Stimulated activated CD8-positive, alpha-beta memory T cell treated with anti-CD3 and anti-CD28 coated beads, Interleukin-2, amount 100 ng/mL, for 48 hours (primary cell): ENCODE results near the gene SCN2A.

Experiments
- DNase-seq, 2 donors: peaks; one replicate each; pipeline ENCODE4 v3.0.0-alpha.2; 2020; ENCODE audit warnings: low read depth in 2 of 2

Gene SCN2A

DNA sequence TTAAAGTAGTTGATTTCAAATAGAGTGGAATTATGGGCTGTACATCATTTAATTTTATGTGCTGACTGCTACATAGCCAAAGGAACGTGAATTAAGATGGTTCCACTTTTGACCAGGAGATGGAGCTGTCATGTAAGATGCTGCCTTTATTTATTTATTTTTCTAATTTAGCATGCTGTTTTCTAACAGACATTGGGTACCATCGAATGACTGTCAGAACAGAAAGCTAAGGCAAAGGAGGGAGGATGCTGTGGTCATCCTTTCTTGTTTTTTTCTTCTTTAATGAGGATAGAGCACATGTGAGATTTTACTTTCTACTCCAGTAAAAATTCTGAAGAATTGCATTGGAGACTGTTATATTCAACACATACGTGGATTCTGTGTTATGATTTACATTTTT lies at the start of gene SCN2A:
TSS of gene SCN2A (plus strand) at position 185 of the 400 bp plus-strand sequence. CDS start 56,410 bp downstream, outside the sequence.
- no peak for DNase-seq

DNA sequence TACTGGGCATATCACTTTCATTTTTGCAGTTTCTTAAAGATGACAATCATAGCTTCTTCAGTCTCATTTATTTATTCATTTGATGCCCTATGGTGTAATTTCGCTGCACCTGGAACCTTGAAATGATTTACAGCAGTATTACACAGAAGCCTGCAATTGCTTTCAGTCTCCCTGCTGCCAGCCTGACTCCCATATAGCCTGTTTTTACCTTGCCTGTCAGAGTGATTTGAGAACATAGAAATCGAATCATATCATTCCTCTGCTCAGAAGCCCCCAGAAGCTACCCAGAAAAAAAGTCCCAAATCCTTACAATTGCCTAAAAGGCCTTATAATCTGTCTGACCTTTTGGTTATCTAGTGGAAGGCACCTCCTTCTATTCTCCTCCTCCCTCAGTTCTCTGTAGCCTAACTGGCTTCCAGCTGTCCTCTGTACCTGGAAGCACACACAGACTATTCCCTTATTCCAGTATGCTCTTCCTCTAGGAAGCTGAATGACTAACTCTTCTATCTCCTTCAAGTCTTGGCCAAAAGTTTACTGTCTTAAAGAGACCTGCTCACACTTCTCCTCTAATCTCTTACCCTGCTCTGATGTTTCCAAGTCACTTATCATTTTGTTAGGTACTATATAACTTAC lies 48.0 kb upstream of the SCN2A start:
- DNase-seq = no peak

DNA sequence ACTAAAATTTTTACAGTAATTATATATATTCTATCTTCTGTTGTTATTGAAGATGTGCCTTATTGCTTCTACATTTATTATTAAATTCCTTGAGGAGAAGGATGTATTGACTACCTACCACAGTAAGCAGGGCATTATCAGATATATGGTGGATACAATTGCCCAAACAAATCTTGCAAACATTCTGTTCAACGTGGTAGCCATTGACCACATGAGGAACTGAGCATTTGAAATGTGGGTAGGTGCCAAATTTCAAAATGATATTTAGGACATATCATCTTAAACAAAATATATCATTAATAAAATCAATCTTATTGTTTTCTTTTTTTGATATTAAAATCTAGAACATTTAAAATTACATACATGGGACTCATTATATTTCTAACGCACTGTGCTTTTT lies 46.5 kb upstream of the SCN2A start:
- no peak for DNase-seq

DNA sequence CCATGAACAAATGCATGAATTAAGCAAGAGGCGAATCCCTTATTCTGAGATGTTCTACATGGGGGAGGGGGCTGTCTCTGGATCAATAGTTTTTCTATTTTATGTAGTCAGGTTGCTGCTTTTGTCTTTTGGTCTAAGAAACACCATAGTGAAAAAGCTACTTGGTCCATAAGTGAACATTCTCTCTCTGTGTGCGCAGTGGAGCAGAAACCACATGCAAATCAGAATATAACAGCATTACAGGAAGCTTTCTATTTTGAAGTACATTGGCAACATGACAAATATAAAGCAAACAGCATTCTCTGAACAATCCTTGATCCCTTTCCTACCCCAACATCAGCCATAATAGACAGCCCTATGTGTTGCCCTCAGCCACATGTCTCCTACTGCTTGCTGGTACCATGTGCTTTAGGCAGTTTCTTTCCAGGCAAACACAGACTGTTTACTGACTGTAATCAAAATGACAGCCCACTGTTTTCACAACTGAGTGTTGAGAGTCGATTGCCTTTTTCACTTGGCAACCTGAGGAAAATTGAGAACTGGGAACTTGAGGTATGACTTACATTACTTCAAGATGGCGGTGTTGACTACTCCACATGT lies 45.9 kb upstream of the SCN2A start:
- no peak for DNase-seq

DNA sequence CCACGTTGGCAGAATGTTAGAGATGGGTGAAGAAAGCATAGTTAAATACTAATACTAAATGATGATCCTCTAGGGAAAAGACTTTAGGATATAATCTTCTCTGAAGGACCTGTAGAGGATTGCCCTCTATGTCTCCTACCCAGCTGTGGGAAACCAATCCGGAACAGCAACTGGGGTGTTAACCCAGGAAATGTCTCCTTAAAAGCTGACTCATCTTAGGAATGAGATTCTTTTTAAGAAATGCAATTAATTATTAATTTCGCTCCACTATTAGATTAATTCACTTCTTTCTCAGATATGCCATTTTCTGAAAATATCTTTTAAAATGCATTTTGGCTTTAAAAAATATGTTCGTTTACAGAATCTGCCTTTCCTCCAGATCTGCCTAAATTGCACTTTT lies 42.8 kb upstream of the SCN2A start:
- no peak for DNase-seq

DNA sequence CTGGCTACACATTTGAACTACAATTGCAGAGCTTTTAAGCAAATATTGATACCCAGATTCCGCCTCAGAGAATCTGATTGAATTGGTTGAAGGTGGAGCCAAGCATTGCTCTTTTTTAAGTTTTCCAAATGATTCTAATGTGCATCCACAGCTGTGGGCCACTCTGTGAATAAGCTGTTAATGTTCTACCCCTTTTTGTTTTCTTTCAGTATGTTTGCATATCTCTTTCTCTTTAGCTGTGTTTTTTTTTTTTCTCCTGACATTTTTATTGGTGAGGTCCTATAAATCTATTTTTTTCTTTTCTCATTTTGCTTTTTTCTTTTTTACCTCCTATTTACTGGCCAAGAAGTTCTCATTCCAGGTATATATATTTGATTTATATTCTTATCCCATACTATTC lies 41.9 kb upstream of the SCN2A start:
- DNase-seq = no peak

DNA sequence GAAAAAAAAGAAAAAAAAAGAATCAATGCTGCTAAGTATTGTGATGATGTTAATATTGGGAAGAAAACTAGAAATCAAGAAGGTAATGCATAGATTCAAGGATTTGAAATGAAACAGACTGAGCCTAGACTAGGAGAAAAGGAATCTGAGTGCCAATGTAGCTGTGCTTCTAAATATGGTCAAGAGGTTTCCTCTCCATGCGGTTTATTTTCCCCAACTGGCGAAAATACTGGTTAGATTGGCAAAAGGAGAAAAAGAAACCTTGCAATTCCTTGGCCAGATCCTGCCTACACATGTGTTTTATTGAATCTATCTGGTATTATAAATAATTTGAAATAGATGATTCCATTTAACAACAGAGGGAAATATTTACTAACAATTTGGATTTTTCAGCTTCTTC lies 41.0 kb upstream of the SCN2A start:
- DNase-seq = no peak

DNA sequence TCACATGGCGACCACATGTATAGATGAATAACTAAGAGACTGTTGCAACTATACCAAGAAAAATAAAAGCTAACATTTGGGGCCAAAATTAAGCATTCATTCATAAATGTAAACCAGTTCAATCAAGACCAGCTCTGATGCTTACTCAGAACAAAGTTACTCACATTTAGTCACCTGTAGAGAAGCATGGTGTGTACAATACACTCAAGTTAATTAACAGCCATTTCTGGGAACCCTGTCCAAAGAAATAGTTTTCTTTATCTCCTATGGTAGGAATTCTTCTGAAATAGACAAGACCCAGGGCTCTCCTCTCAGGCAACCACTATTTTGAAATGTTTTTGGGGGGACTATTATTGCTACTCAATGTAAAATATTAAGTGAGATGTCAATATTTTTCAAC lies 37.0 kb upstream of the SCN2A start:
- no peak for DNase-seq

DNA sequence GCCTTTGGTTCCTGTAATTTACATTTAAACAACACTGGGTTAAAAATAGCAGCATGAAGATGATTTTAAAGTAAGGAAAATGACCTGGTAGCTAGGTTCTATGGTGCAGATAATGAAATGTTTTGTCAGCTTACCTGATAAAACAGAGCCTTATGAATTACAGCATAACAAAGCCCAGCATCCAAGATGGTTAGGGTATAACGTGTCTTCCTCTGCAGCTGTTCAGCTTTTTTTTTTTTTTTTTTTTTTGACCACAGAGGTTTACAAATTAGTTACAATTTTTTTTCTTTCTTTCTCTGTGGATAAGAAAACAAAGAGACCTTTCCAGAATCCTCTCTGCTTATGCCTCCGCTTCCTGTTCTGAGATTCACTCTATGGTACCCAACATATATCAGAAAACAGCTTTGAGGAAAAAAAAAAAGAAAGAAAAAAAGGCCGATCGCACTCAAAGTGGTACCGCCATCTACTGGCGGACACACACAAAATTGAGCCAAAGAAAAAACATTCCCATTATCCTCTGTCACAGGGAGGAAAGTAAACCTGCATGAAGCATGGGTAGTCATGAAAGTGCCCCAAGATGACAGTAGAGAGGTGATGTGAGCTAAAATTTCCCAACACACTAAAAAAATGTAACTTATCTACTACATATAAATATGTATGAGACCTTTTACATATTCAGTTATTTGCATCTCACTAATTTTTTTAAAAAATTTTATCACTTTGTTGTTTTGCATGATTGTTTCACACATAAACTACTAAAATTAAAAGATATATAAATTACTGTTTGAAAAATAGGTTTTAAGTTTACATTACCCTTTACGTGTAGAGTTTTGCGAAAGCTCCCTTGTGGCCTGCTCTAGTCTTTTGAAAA lies 35.3 kb upstream of the SCN2A start, which contains the start of gene SCN3A:
TSS of gene SCN3A (minus strand) at position 362 of the 871 bp plus-strand sequence. CDS start 27,656 bp downstream, outside the sequence.
- DNase-seq = no peak

DNA sequence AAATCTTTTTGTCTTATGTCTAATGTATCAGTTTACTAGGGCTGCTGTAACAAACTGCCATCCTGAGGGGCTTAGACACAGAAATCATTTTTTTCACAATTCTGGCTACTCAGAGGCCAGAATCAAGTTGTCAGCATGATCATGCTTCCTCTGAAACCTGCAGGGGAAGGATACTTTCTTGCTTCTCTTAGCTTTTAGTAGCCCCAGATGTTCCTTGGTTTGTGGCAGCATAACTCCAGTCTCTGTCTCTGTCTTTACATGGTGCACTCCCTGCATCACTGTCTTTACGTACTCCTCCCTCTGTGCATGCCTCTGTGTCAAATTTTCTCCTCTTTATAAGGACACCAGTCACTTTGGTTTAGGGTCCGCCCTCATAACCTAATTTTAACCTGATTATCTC lies 33.3 kb upstream of the SCN2A start:
- DNase-seq = no peak

DNA sequence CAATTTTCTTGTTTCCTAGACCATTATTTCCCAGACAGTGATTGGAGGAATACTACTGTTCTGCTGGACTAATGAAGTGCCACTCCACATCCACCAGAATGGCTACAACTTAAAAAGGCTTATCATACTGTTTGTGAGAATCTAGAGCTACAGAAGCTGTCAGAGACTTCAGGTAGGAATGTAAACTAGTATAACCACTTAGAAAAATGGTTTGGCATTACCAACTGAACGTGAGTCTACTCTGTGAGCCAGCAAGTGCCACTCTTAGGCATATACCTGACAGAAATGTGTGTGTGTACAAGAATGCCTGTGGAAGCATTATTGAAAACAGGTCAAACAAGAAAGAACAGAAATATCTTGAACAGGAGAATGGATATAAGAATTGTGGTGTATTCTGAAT lies 31.1 kb upstream of the SCN2A start:
- no peak for DNase-seq

DNA sequence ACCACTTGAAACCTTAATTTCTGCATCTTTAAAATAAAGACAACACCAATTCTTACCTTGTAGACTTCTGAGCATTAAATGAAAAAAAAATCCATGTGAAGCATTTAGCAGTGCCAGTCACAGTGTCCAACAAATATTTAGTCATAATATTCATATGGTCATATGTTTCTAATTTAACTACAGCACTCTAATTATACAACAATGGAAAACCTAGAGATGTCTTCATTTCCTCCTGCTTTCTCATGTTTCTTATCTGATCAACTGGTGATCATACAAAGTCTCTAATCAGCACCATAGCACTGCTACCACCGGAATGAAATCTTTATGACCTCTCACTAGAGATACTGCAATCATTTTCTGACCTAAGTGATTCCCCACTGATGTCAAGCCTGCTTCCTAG lies 25.1 kb upstream of the SCN2A start:
- no peak for DNase-seq

DNA sequence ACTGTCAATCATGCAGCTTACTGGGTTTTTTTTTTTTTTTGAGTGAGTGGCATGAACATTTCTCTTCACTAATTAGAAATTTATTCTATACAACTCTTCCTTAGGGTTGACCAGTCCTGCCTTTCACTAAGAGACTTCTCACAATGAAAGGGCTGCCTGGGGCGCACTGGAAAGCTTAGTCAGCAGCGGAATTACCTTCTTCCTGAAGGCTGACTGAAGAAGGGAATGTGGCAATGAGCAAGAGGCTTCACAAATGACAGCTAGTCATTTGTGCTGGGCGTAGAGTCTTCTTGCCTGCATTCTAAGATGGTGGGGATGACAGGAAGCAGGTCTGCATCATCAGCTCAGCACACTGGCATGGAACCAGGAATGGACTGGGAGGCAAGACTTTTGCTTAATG lies 19.7 kb upstream of the SCN2A start:
- no peak for DNase-seq

DNA sequence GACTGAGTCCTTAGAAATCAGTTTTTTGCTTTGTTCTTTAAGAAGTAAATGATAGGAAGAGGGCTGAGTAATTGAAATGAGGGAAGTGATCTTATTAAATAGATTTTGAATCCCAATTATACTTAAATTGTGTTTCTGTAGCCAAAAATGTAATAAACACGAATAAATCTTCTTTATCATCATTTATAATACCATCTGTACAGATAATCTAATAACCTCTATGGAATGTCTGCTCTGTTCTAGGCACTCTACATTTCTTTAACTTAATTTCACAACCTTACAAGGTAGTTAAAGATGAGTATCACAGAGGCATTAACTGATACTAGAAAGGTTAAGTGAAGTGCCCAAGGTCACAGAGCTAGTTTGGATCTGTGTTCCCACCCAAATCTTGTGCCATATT lies 14.3 kb upstream of the SCN2A start:
- DNase-seq = no peak

DNA sequence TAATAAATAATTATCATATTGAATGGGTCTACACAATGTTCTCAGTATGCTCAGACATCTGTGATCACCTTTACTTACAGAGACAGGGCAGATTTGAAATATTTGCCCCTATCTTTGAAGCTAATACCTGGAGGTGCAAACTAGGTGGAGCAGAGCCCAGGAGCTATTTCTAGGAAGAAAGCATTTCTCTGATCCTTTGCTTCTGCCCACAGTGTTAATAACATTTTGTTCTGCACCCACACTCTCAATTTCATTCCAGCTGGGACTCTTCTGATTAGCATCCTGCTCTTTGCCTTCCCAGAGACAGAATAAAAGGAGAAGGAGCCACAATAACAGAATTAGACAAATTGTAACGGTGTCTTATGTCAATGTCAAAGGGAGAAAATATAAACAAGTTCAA lies 11.6 kb upstream of the SCN2A start:
- no peak for DNase-seq

DNA sequence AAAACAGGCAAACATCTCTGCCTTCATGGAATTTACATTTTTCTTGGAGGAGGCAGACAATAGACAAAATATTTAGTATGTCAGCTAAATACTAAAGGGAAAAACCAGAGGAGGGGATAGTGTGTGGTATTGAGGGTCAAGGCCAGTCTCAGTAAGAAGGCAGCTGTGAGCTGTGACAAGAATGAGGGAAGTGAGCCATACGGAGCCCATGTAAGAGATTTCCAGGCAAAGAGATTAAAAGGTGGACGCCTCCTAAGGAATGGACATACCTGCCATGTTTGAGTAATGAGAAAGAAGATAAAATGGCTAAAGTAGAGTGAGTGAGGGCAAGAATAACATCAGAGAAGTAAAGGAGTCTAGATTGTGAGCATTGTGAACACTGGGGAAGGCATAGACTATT lies 2.2 kb upstream of the SCN2A start:
- DNase-seq = no peak

DNA sequence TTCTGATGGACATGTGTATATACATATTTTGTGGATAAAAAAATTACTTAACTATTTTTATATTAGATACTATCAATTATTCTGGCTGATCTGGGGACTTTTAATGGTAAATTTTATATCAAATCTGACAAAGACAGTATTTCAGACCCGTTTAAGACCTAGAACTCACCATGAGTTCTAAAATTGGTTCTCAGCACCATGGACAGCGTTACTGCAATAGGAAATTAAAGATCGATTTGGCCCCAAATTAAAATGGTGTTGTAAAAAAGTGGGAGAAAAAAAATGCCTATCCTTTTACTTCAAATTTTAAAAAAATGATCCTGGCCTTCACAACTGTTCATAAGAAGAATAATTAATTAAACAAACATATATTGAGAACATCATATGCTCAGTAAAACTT lies 919 bp upstream of the SCN2A start:
- no peak for DNase-seq

DNA sequence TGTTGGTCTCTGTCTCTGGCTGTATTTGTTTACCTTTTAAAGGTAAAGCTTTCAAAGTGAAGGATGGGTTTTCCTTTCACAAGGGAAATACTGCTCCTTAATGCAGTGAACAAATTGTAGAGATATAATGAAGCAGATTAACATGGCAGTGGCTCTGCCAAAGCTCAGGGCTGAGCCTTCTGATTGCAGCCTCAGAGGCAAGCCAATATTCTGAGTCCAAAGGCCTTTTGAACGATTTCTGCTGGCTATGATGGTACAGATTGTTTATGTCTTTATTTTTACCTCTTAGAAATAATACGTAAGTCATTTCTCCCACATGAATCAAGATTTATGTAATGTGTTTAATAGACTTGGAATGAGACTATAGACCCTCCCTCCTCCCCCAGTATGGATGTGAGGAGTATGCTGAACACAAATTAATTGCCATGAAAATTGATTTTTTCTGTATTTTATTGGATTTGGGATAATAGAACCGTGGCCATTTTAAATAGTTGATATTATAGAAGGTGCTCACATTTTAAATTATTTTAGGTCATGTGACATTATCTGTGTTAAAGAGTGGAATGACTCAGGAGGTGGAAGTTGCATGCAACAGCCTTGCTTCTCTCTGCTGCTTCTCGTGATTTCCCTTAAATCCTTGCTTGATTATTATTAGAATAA lies 772 bp downstream of the SCN2A start:
- DNase-seq = no peak

DNA sequence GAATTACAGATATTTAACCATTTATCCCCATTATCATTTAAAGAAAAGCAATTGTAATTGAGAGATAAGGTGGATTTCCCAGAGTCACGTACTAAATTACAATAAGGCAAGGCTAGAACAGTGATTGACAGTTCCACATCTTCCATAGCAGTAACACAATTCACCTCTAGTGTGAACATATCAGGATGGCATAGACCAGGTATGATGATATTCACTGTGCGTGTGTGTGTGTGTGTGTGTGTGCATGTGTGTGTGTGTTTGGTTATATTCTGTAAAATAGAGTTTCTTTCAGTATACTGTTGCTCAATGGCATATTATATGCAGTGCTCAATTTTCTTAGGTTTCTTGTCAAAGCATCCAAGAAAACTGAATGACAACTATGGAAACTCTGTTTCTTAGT lies 1.7 kb downstream of the SCN2A start:
- DNase-seq = no peak

DNA sequence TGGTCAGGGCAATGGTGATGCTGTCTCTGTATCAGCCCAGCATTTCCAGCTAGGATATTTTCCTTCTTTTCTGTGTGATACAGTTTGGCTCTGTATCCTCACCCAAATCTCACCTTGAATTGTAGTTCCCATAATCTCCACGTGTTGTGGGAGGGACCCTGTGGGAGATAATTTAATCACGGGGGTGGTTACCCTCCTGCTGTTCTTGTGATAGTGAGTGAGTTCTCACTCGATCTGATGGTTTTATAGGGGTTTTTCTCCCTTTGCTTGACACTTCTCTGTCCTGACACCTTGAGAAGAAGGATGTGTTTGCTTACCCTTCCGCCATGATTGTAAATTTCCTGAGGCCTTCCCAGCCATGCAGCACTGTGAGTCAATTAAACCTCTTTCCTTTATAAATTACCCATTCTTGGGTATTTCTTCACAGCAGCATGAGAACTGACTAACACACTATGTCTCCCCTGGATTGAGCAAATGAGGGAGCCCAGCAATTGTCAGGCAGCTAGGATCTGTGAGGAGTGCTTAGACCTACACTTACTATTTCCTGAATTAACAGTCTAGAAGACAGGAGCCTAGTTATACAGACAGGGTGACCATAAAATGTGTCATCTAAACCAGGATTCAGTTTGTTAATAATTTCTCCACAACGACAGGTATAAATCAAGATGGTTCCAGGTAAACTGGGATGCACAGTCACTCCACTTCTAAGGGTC lies 6.0 kb downstream of the SCN2A start:
- DNase-seq = no peak

DNA sequence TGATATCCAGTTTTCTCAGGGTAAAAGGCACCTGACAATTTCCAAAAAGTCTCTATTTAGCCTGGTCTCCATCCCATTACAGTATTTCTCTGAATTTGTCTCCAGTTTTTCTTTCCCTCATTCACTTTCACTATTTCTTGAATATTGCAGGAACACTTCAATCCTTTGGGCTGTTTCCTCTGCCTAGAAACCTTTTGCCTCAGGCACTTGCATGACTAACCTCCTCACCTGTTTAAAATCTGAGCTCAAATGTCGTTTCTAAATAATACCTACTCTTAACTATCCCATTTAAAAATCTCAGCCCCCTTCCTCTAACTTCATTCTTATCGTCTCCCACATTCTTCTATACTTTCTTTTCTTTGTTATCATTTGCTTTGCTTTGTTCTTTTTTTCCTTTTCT lies 9.0 kb downstream of the SCN2A start:
- no peak for DNase-seq

DNA sequence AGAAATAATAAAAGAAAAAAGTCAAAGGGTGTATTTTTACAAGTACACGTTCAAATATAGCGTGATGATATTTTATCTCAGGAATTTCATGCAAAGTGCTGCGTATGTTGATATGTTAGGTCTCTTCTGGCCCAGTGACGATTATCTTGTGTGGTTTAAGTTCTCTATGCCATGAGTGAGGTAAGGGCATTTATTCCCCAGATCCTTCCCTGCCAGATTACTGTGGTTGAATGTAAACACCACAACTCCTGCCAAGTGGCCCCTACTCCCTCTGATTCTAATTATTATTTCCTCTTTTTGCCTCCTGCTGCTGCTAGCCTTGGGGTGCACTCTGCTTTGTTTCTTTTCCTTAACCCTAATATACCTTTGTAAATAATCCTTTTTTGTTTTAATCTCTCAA lies 12.2 kb downstream of the SCN2A start:
- no peak for DNase-seq
